Astrocyte of the cerebellum (primary cell): ENCODE results near the gene STX16.

Source experiments
- DNase-seq: peaks from one replicate; pipeline ENCODE4 v3.0.0-alpha.2; 2011; ENCODE audit warnings: low read depth
- H3K4me3 ChIP-seq: 2 replicates; pipeline ENCODE4 v1.5.1; 2011; ENCODE audit warnings: mild to moderate bottlenecking, low read depth, low read length, moderate library complexity
- CTCF ChIP-seq: IDR thresholded peaks from 2 replicates; pipeline ENCODE4 v1.5.1; 2012; ENCODE audit warnings: low read length, low read depth, moderate library complexity, mild to moderate bottlenecking; ENCODE audit errors: missing control alignments
- in situ Hi-C: cut with HindIII; loops from 2 replicates; pipeline ENCODE4 v1.10.0; 2017; ENCODE audit warnings: low sequenced_read_pairs

The STX16 gene

GRCh38 chr20:58678806-58679205 lies 27.7 kb downstream of the STX16 start:
- no peak for TF ChIP-seq CTCF
- H3K4me3 ChIP-seq: no peak overlapping the region
- in situ Hi-C loops: no loop called here
- no peak for DNase-seq

- in situ Hi-C loops: no loop called here
- H3K4me3 ChIP-seq: no peak overlapping the region
- no peak for TF ChIP-seq CTCF
- no peak for DNase-seq
These were observed 31.8 kb downstream of the STX16 start for GRCh38 chr20:58682656-58683531.

GRCh38 chr20:58684291-58684690 lies 33.2 kb downstream of the STX16 start:
- in situ Hi-C loops: no loop called here
- H3K4me3 ChIP-seq: no peak overlapping the region
- TF ChIP-seq CTCF: no peak
- no peak for DNase-seq

- no peak for TF ChIP-seq CTCF
- in situ Hi-C loops: no loop called here
- DNase-seq: no peak
- no peak overlapping the region for H3K4me3 ChIP-seq
These were observed 34.9 kb downstream of the STX16 start for GRCh38 chr20:58685988-58686387.

- no peak overlapping the region for H3K4me3 ChIP-seq
- no peak for DNase-seq
- in situ Hi-C loops: no loop called here
- no peak for TF ChIP-seq CTCF
These were observed 37.3 kb downstream of the STX16 start for GRCh38 chr20:58688414-58688813.

- DNase-seq: no peak
- H3K4me3 ChIP-seq: no peak overlapping the region
- no peak for TF ChIP-seq CTCF
- in situ Hi-C loops: no loop called here
These were observed 37.8 kb downstream of the STX16 start for GRCh38 chr20:58688840-58689239.
